Heart left ventricle (tissue), 16 donors: ENCODE results near the gene OR4E2. TPM values are rescaled to one million over a fixed set of nuclear protein-coding genes. Genes with fewer than 3 reads are reported as not detected.

Experiments
- ATAC-seq, 4 donors: fragments of 200-7000 bp; cut with Tn5 transposase; one replicate each; pipeline ENCODE4 v1.9.1; 2020 to 2022; ENCODE audit warnings: moderate library complexity in 4 of 4, mild to moderate bottlenecking in 3 of 4, moderate number of reproducible peaks in 1 of 4
- DNase-seq, 5 donors: peaks; one replicate each; pipeline ENCODE4 v3.0.0-alpha.2; 2020
- H3K27ac ChIP-seq, 12 donors: fragments of 200-600 bp; sonication (generic) in 4 of 12; one replicate each; pipeline versions ENCODE4 v1.5.0 to v1.8.0; 2016 to 2022; ENCODE audit warnings: mild to moderate bottlenecking in 2 of 12
- H3K27me3 ChIP-seq, 9 donors: fragments of 200-600 bp; sonication (generic) in 2 of 9; one replicate each; pipeline versions ENCODE4 v1.5.1 to v1.8.0; 2016 to 2022; ENCODE audit warnings: mild to moderate bottlenecking in 3 of 9
- H3K36me3 ChIP-seq, 9 donors: fragments of 200-600 bp; sonication (generic) in 2 of 9; one replicate each; pipeline versions ENCODE4 v1.5.0 to v1.8.0; 2018 to 2022; ENCODE audit warnings: mild to moderate bottlenecking in 2 of 9
- H3K4me1 ChIP-seq, 12 donors: fragments of 200-600 bp; sonication (generic) in 4 of 12; one replicate each; pipeline versions ENCODE4 v1.5.0 to v1.8.0; 2016 to 2022; ENCODE audit warnings: mild to moderate bottlenecking in 3 of 12
- H3K4me3 ChIP-seq, 12 donors: fragments of 200-600 bp; sonication (generic) in 4 of 12; one replicate each; pipeline versions ENCODE4 v1.5.0 to v1.8.0; 2017 to 2022; ENCODE audit warnings: mild to moderate bottlenecking in 9 of 12, moderate library complexity in 4 of 12
- H3K9me3 ChIP-seq, 12 donors: fragments of 200-600 bp; sonication (generic) in 4 of 12; one replicate each; pipeline versions ENCODE4 v1.5.0 to v1.8.0; 2016 to 2022; ENCODE audit warnings: mild to moderate bottlenecking in 1 of 12
- POLR2A ChIP-seq, 2 donors: fragments of 450-650 bp; IDR thresholded peaks; one replicate each; pipeline ENCODE4 v1.6.1; 2017; ENCODE audit warnings: antibody characterized with exemption in 2 of 2, mild to moderate bottlenecking in 2 of 2, moderate library complexity in 2 of 2
- WGBS, 4 donors: extraction: QIAGEN DNeasy Blood & Tissue Kit in 2 of 4; methylation state at CpG; one replicate each; pipeline versions ENCODE4 v1.1.5 to v1.1.7; 2013 to 2018; 5-methylcytosine and 5-hydroxymethylcytosine counted together
- intact Hi-C, 10 donors: fragments of 100-400 bp; cut with DNase I; formaldehyde crosslinking; loops; one replicate each; pipeline versions ENCODE4 v1.11.1 to v1.14.2; 2022
- polyA plus RNA-seq, 2 donors: library from polyadenylated mRNA; stranded (reverse); fragments of 200-250 nt; gene quantifications; one replicate each; pipeline ENCODE4 v1.2.3, GENCODE V29; 2013
- total RNA-seq, 9 donors: library from RNA; depleted of rRNA in 2 of 9; stranded (reverse); fragments of >200 nt in 2 of 9; fragmentation: NEBNext Ultra II Directional in 3 of 9; extraction: Animal tissue kit (Norgen Biotek cat#: 25700) in 3 of 9; gene quantifications; one replicate each; pipeline versions ENCODE4 v1.1.0 to v1.2.4, GENCODE V29; 2016 to 2023
- TF ChIP-seq, protein P1 (sequence below), 12 donors: fragments of 200-600 bp; sonication (generic) in 4 of 12; IDR thresholded peaks; one replicate each; pipeline versions ENCODE4 v1.5.0 to v1.8.0; 2018 to 2022; ENCODE audit warnings: antibody characterized with exemption in 12 of 12, mild to moderate bottlenecking in 5 of 12
- donor health status: ischemic (EF 13 %, LVEDD 7.1; RV severe dilation, severe dysfunction).
- donor health status: healthy with polysubstance abuse.
- donor health status: DM: no; HTN: yes; CAD: no.
- donor health status: DM: no; HTN: no; CAD: no.
- donor health status: ischemic (EF 25% LVEDD 6.9; RV normal size, moderate dysfunction).
- donor health status: ischemic (EF 25% LVEDD 5.7; RV mildly dilated, moderate dysfunction).
- donor health status: healthy.
- donor health status: DM: yes; HTN: yes; CAD: no.
- donor health status: ischemic (EF 35%, LVEDD 5.7; RV mildly dilated, moderate dysfunction).
- donor health status: nonischemic (EF 11% LVEDD 7.7; RV severe dilation, severe dysfunction).
- donor health status: DM: yes; HTN: yes; CAD: no.
- donor health status: PGD.
- donor health status: ischemic (EF 29% LVEDD 5.4; RV normal size, mild dysfunction).
- donor health status: nonischemic (EF 23%, LVEDD 6.1; RV moderate dilation, normal function).

Gene OR4E2
- total and polyA plus RNA-seq, 11 donors, result not detected

DNA sequence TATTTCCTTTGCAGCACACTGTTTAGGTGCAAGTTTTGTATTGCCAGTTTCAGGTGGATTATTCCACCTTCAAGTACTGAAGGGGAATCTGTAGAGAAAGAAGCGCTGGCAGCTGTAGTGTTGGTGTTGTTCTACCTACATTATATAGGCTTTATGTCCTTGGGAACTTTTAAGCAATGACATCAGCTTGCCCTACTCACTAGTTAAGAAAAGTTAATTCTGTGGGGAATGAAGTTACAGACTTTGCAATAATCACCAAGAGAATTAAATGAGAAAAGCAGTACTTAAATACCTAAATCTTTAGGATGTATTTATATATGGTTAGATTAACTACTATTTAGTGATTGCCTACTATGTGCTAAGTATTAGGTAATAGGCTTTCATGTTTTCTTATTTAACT is 20.1 kb downstream of the OR4E2 start, which contains the start of gene OR4E1:
OR4E1 (minus strand) TSS at position 101 of the 400 bp plus-strand sequence. CDS start 2,883 bp downstream, outside the sequence.
- Histone ChIP-seq H3K27me3 (peaks cover 0 to 9% (median 0%) of the 10 kb centered on the region in 9 donors), H3K36me3 (no peaks in the 10 kb centered on the region), H3K4me3 (no peak within 1 kb of the TSS), H3K9me3 (peaks cover 0 to 17% (median 3%) of the 10 kb centered on the region in 12 donors), H3K27ac (no peak within 1 kb of the TSS), H3K4me1 (no peaks in the 10 kb centered on the region)
- no peak for TF ChIP-seq POLR2A (IDR thresholded peaks at IDR 0.05)
- TF ChIP-seq, protein P1, sequence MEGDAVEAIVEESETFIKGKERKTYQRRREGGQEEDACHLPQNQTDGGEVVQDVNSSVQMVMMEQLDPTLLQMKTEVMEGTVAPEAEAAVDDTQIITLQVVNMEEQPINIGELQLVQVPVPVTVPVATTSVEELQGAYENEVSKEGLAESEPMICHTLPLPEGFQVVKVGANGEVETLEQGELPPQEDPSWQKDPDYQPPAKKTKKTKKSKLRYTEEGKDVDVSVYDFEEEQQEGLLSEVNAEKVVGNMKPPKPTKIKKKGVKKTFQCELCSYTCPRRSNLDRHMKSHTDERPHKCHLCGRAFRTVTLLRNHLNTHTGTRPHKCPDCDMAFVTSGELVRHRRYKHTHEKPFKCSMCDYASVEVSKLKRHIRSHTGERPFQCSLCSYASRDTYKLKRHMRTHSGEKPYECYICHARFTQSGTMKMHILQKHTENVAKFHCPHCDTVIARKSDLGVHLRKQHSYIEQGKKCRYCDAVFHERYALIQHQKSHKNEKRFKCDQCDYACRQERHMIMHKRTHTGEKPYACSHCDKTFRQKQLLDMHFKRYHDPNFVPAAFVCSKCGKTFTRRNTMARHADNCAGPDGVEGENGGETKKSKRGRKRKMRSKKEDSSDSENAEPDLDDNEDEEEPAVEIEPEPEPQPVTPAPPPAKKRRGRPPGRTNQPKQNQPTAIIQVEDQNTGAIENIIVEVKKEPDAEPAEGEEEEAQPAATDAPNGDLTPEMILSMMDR (IDR thresholded peaks at IDR 0.05), result no peak
- DNase-seq (no peak), ATAC-seq (no peak)
- 77 to 88% (median 84%) methylated on average over 1 of the region's 1 CpG for WGBS, 4 donors
- intact Hi-C loops, result no loop called here

DNA sequence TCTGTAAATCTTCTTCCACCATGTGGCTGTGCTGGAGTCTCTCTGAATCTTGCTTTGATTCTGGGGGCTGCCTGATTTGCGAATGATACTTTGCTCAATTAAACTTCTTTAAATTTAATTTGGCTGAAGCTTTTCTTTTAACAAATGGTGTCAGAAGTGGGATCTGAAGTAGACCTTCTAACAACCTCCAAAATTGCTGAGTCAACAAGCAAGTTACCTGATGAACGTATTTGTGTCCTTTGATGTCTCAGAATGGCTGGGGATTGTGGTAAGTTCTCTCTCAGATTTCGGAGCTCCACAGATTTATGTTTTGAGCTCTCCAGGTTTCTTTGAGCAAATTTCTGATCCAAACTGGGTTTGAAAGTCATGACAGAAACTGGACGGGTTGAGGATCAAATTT is 21.9 kb downstream of the OR4E2 start:
- intact Hi-C loops, result no loop called here
- peaks cover 0 to 9% (median 0%) of the 10 kb centered on the region in 9 donors for H3K27me3 ChIP-seq
- TF ChIP-seq, protein P1 (IDR thresholded peaks at IDR 0.05), result no peak
- TF ChIP-seq POLR2A (IDR thresholded peaks at IDR 0.05), result no peak
- H3K27ac ChIP-seq, result no peak overlapping the region
- no peaks in the 10 kb centered on the region for H3K36me3 ChIP-seq
- H3K4me1 ChIP-seq, result no peaks in the 10 kb centered on the region
- WGBS, 4 donors, result 78 to 82% (median 80%) methylated on average over 4 of the region's 4 CpGs
- ATAC-seq, result no peak
- no peak overlapping the region for H3K4me3 ChIP-seq
- no peak for DNase-seq
- peaks cover 0 to 17% (median 3%) of the 10 kb centered on the region in 12 donors for H3K9me3 ChIP-seq

DNA sequence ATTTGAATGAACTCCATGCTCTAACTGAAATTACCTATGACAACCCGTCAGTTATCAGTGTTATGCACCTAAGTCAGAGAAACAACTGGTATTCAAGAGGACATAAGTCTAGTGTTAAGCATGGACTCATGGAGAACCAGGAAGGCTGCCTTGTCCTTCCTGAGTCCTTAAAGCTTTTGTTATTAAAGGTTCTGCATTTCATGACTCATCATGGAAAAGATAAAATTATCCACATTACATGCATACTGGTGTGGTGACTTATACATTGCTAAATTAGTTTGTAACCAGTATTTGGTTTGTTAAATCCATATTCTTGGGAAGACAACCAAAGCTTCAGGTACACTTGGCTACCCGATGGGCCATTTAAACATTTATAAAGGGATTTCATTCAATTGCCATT is 26.4 kb downstream of the OR4E2 start:
- 74 to 84% (median 79%) methylated on average over 2 of the region's 2 CpGs for WGBS, 4 donors
- intact Hi-C loops, result no loop called here
- no peak for ATAC-seq
- TF ChIP-seq, protein P1 (IDR thresholded peaks at IDR 0.05), result no peak
- TF ChIP-seq POLR2A (IDR thresholded peaks at IDR 0.05), result no peak
- Histone ChIP-seq H3K27ac (no peak overlapping the region), H3K36me3 (no peaks in the 10 kb centered on the region), H3K4me1 (no peaks in the 10 kb centered on the region), H3K4me3 (no peak overlapping the region), H3K9me3 (peaks cover 0 to 13% (median 3%) of the 10 kb centered on the region in 12 donors), H3K27me3 (peaks cover 0 to 3% (median 0%) of the 10 kb centered on the region in 9 donors)
- no peak for DNase-seq

DNA sequence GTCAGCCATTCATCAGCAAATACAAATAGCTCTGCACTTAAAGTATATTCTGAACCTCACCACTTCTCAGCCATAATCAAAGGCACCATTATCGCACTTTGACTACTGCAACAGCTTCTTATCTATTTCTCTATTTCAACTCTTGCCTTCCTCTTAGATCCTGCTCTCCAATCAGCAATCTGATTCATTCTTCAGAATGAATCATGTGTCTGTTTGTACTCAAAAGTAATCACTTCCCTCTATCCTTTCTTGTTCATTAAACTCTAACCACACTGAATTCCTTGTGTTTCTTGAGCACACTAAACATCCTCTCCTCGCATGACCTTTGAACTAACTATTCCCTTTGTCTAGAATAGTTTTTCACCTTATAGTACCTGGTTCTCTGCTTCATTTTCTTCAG is 32.8 kb downstream of the OR4E2 start:
- intact Hi-C loops, result no loop called here
- Histone ChIP-seq H3K27ac (no peak overlapping the region), H3K4me1 (no peaks in the 10 kb centered on the region), H3K36me3 (no peaks in the 10 kb centered on the region), H3K27me3 (peaks cover 0 to 3% (median 0%) of the 10 kb centered on the region in 9 donors), H3K4me3 (no peak overlapping the region), H3K9me3 (peaks cover 0 to 14% (median 0%) of the 10 kb centered on the region in 12 donors)
- ATAC-seq (no peak), DNase-seq (no peak)
- WGBS, 4 donors, result 71 to 79% (median 77%) methylated on average over 2 of the region's 2 CpGs
- TF ChIP-seq, protein P1 (IDR thresholded peaks at IDR 0.05), result no peak
- no peak for TF ChIP-seq POLR2A (IDR thresholded peaks at IDR 0.05)
